CD4-positive, alpha-beta T cell treated with Interleukin-12 subunit alpha and Interleukin-12 subunit beta, for 1 hour (primary cell): ENCODE data around the gene TAF11L8.
"Not testable (repeated sequence)": the region's sequence is repeated elsewhere in the genome, so short reads cannot be mapped to it uniquely, and the experiment has no call there.

ENCODE experiments used
- DNase-seq: peaks from one replicate; pipeline ENCODE4 v3.0.0-alpha.2; 2020

TAF11L8 gene

DNA sequence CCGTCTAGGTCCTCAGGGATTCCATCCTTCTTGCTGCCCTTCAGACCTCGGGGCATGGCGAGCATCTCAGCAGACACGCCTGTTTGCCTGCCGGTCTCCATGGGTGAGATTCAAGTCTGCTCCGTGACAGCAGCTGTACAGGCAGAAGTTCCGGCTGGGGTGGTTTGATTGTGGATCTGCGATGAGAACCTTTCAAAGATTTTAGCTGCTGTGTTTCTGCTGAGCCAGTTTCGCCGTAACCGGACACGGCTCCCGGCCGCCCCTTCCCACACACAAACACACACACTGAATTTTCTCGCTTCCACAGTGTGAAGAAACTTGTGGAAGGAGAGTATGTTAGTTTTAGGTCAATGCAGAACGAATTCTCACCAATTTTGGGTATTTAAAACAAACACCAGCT is at the start of gene TAF11L8:
TAF11L8 (minus strand) TSS at position 101 of the 400 bp plus-strand sequence.
- not testable (repeated sequence) for DNase-seq

DNA sequence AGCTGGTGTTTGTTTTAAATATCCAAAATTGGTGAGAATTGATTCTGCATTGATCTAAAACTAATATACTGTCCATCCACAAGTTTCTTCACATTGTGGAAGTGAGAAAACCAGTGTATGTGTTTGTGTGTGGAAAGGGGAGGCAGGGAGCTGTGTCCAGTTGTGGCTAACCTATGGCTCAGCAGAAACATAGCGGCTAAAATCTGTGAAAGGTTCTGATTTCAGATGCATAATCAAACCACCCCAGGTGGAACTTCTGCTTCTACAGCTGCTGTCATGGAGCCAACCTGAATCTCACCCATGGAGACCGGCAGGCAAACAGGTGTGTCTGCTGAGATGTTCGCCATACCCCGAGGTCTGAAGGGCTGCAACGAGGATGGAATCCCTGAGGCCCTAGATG is 43.4 kb upstream of the TAF11L8 start, which contains the start of gene TAF11L14:
TAF11L14 (plus strand) TSS at position 301 of the 400 bp plus-strand sequence.
- DNase-seq = no peak

DNA sequence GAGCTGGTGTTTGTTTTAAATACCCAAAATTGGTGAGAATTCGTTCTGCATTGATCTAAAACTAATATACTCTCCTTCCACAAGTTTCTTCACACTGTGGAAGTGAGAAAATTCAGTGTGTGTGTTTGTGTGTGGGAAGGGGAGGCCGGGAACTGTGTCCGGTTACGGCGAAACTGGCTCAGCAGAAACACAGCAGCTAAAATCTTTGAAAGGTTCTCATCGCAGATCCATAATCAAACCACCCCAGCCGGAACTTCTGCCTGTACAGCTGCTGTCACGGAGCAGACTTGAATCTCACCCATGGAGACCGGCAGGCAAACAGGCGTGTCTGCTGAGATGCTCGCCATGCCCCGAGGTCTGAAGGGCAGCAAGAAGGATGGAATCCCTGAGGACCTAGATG is 41.0 kb upstream of the TAF11L8 start, which contains the start of gene TAF11L13:
TAF11L13 (plus strand) TSS at position 301 of the 400 bp plus-strand sequence.
- not testable (repeated sequence) for DNase-seq

DNA sequence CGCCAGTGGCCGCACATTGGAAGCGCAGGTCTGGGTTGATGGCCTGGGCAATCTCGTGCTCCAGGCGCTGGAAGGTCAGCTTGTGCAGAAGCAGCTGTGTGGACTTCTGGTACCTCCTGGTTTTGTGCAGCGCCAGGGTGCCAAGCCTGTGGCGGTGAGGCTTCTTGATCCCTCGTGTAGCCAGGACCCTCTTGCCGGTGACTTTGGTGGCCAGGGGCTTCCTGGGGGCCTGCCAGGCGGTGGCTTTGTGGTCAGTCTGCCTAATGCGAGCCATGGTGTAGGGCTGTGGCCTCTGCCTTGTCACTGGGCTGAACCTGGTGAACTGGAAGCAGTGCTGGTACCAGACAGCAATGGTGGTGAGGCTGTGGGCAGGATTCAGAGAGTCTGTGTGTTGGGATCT is 34.9 kb upstream of the TAF11L8 start:
- DNase-seq = no peak

DNA sequence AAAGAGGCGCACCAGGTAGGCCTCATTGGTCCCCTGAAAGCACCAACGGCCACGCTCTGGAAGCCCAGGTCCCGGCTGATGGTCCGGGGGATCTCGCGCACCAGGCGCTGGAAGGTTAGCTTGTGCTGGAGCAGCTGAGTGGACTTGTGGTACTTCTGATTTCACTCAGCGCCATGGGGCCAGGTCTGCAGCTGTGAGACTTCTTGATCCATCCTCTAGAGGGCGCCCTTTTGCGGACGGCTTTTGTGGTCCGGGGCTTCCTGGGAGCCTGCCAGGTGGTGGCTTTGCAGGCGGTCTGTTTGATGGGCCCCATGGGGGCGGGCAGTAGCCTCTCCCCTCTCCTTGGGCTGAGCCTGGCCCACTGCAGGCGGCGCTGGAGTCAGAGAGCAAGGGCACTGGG is 29.9 kb upstream of the TAF11L8 start:
- DNase-seq = no peak

GRCh38 chr5:17619354-17619753 is 28.6 kb upstream of the TAF11L8 start:
- DNase-seq = no peak

GRCh38 chr5:17614872-17615605 is 24.3 kb upstream of the TAF11L8 start:
- no peak for DNase-seq

DNA sequence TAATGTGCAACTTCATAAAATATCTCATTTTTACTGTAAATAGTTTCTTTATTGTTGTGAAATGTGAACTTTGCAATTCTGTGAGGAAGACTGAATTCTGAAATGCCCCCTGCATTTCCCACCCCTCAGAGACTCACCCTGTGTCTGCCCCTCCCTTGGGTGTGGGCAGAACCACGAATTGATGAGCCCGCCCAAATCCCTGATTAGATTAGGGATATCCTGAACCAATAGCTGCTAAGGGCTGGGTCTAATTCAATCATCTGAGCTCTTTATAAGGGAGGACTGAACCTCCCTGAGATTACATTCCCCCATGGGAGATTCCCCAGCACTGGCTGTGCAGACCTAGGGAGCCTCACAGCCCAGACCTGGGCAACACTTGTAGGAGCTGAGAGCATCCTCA is 19.3 kb upstream of the TAF11L8 start, which contains the start of gene TAF11L12:
TAF11L12 (plus strand) TSS at position 301 of the 400 bp plus-strand sequence.
- not testable (repeated sequence) for DNase-seq

GRCh38 chr5:17607461-17607860 is 16.7 kb upstream of the TAF11L8 start:
- DNase-seq = not testable (repeated sequence)

DNA sequence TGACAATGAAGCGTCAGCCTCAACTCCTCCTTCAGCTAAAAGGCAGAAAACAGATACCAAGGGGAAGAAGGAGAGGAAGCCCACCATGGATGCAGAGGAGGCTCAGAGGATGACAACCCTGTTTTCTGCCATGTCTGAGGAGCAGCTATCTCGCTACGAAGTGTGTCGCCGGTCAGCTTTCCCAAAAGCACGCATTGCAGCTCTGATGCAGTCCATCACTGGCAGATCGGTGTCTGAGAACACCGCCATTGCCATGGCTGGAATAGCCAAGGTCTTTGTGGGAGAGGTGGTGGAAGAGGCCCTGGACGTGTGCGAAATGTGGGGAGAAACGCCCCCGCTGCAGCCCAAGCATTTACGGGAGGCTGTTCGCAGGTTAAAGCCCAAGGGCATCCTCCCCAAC is 14.2 kb upstream of the TAF11L8 start:
- DNase-seq = no peak

GRCh38 chr5:17603880-17604279 is 13.1 kb upstream of the TAF11L8 start, which contains the start of gene TAF11L11:
Gene TAF11L11 (plus strand): TSS chr5:17604183.
- DNase-seq = not testable (repeated sequence)

GRCh38 chr5:17597728-17598127 is 7.0 kb upstream of the TAF11L8 start, which contains the start of gene TAF11L10:
Gene TAF11L10 (minus strand): TSS chr5:17597828.
- not testable (repeated sequence) for DNase-seq

DNA sequence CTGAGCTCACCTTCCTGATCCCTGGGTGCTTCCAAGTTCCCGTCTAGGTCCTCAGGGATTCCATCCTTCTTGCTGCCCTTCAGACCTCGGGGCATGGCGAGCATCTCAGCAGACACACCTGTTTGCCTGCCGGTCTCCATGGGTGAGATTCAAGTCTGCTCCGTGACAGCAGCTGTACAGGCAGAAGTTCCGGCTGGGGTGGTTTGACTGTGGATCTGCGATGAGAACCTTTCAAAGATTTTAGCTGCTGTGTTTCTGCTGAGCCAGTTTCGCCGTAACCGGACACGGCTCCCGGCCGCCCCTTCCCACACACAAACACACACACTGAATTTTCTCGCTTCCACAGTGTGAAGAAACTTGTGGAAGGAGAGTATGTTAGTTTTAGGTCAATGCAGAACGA is 3.5 kb upstream of the TAF11L8 start, which contains the start of gene TAF11L9:
TAF11L9 (minus strand) TSS at position 140 of the 400 bp plus-strand sequence.
- not testable (repeated sequence) for DNase-seq

DNA sequence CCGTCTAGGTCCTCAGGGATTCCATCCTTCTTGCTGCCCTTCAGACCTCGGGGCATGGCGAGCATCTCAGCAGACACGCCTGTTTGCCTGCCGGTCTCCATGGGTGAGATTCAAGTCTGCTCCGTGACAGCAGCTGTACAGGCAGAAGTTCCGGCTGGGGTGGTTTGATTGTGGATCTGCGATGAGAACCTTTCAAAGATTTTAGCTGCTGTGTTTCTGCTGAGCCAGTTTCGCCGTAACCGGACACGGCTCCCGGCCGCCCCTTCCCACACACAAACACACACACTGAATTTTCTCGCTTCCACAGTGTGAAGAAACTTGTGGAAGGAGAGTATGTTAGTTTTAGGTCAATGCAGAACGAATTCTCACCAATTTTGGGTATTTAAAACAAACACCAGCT is 5.1 kb downstream of the TAF11L8 start, which contains the start of gene TAF11L7:
TAF11L7 (minus strand) TSS at position 101 of the 400 bp plus-strand sequence.
- not testable (repeated sequence) for DNase-seq
